ENCODE measurements around the gene RAD51B.

DNA sequence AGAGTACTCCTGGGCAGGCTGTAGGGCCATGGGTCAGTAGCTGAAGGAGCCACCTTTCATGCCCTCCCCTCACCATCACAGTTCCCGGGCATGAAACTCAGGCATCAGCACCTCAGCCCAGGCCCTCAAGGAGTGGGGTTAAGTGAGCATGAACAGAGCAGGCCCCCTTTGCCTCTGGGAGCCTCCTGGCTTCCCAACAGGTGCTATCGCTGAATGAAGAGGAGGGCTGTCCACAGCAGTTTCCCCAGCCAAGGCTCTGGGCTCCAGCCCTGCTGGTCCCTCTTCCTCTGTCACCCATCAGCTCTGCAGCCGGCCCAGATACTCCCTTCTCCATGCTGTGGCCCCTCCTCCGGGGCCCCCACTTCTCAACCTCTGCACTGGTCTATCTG, 789.0 kb downstream of the RAD51B start:
- TF ChIP-seq EZH2 (IDR thresholded peaks at IDR 0.05), result no peak
- TF ChIP-seq POLR2AphosphoS5 (IDR thresholded peaks at IDR 0.05; ENCODE audit: borderline replicate concordance, low read depth, low read length), result no peak
